ENCODE measurements around the gene GMPR2. TPM values are rescaled to one million over a fixed set of nuclear protein-coding genes. Genes with fewer than 3 reads are reported as not detected.

The GMPR2 gene
- total RNA-seq, 6 donors from 2014 or later, result 26.2 to 76.9 (median 47.2) TPM

DNA sequence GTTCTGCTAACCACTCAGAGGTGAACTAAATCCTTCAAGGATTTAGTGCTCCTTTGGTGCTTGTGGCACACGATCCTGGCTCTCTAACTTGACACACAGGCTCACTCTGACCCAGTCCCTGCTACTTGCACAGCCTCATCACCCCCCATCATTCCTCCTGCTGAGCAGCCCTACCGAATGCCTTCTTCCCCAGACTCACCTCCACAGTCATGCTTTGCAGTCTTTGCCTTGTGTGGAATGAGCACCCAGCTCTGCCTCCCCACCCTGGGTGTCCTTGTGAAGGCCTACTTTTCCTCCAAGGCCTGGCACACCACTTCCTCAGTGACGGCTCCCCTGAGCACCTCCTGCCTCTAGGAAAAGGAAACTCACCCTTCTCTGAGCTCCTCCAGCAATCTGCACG lies 17.6 kb downstream of the GMPR2 start:
- peaks cover 0 to 19% (median 9%) of the 10 kb centered on the region in 4 donors for H3K36me3 ChIP-seq
- DNase-seq (no peak), ATAC-seq (ENCODE audit: low FRiP score in 2 of 2) (no peak)
- H3K9me3 ChIP-seq, result no peaks in the 10 kb centered on the region
- WGBS, 2 donors, result 66 to 69% methylated on average over 4 of the region's 4 CpGs
- H3K27ac ChIP-seq, result no peak overlapping the region
- TF ChIP-seq POLR2A (IDR thresholded peaks at IDR 0.05) (no peak), POLR2AphosphoS5 (IDR thresholded peaks at IDR 0.05) (no peak), EP300 (IDR thresholded peaks at IDR 0.05) (no peak)
- TF ChIP-seq, protein P1, sequence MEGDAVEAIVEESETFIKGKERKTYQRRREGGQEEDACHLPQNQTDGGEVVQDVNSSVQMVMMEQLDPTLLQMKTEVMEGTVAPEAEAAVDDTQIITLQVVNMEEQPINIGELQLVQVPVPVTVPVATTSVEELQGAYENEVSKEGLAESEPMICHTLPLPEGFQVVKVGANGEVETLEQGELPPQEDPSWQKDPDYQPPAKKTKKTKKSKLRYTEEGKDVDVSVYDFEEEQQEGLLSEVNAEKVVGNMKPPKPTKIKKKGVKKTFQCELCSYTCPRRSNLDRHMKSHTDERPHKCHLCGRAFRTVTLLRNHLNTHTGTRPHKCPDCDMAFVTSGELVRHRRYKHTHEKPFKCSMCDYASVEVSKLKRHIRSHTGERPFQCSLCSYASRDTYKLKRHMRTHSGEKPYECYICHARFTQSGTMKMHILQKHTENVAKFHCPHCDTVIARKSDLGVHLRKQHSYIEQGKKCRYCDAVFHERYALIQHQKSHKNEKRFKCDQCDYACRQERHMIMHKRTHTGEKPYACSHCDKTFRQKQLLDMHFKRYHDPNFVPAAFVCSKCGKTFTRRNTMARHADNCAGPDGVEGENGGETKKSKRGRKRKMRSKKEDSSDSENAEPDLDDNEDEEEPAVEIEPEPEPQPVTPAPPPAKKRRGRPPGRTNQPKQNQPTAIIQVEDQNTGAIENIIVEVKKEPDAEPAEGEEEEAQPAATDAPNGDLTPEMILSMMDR (IDR thresholded peaks at IDR 0.05), result no peak
- no peaks in the 10 kb centered on the region for H3K27me3 ChIP-seq
- no peak overlapping the region for H3K4me3 ChIP-seq
- peaks cover 0 to 8% (median 0%) of the 10 kb centered on the region in 4 donors for H3K4me1 ChIP-seq

DNA sequence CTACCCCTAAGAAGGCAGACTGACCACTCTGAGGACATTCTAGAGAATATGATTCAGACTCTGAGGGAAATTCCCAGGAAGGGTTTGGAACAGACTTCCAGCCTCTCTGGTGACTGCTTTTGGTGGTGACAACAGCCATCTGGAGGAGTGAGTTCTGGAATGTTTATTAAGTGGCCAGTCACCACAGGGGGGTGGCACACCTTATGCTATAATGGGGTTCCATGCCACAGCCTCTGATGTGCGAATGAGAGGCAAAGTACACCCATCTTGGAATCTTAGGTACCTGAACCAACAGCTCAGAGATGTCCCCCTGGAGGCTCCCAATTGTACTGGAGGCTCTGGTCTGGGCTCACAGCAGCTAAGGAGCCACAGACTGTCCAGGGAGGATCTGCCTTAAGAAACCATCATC lies 19.2 kb downstream of the GMPR2 start:
- H3K4me3 ChIP-seq, result no peak overlapping the region
- no peak for TF ChIP-seq POLR2AphosphoS5 (IDR thresholded peaks at IDR 0.05)
- ATAC-seq (ENCODE audit: low FRiP score in 2 of 2) (no peak), DNase-seq (no peak)
- WGBS, 2 donors, result 71 to 78% methylated on average over 1 of the region's 1 CpG
- H3K36me3 ChIP-seq, result peaks cover 0 to 19% (median 9%) of the 10 kb centered on the region in 4 donors
- peaks cover 0 to 8% (median 0%) of the 10 kb centered on the region in 4 donors for H3K4me1 ChIP-seq
- H3K9me3 ChIP-seq, result no peaks in the 10 kb centered on the region
- H3K27me3 ChIP-seq, result no peaks in the 10 kb centered on the region
- peak overlapping the region in 1 of 4 donors; percentile 46 for H3K27ac ChIP-seq

DNA sequence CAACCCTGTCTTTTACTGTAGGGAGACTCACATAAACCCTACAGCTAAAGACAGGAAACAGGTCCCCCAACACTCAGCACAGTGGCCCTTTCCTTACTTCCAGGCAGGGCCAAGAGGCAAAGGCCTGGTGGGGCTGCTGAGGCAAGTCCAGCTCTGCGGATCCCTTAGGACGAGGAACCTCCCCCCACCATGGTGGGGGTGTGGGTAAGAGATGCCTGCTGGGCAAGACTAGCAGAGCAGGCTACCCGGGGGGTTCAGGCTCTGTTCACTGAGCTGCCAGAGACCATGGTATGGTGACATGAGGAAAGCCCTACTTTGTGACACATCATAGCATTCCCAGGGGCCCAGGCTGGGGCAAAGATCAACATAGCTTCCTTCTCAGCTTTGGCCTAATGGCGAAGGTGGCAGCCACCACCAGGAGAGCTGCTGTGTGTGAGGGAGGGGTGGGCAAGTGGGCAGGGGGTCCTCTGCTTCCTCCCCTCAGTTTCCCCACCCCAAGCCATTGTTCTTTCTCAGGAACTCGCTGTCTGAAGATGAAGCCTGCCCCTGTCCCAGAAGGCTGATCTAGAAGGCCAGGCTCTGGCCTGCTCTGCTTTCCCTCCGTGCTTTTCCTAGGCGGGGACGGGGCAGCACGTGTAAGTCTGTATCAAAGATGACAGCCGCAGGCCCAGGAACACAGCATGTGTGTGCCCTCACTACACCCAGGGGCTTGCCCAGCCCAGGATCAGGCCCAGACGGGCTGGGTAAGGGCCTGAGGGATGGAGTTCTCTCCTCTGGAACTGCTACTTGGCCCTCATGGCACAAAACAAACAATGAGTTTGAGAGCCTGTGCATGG lies 19.8 kb downstream of the GMPR2 start:
- WGBS, 2 donors, result 70 to 84% methylated on average over 5 to 11 of the region's 11 CpGs
- Histone ChIP-seq H3K27me3 (no peaks in the 10 kb centered on the region), H3K9me3 (no peaks in the 10 kb centered on the region), H3K27ac (peak overlapping the region in 1 of 4 donors; percentile 46), H3K4me3 (no peak overlapping the region), H3K4me1 (peaks cover 0 to 8% (median 0%) of the 10 kb centered on the region in 4 donors), H3K36me3 (peaks cover 0 to 19% (median 9%) of the 10 kb centered on the region in 4 donors)
- DNase-seq (no peak), ATAC-seq (ENCODE audit: low FRiP score in 2 of 2) (no peak)
- TF ChIP-seq EP300 (IDR thresholded peaks at IDR 0.05) (no peak), POLR2A (IDR thresholded peaks at IDR 0.05) (no peak), POLR2AphosphoS5 (IDR thresholded peaks at IDR 0.05) (no peak)
- TF ChIP-seq, protein P1 (IDR thresholded peaks at IDR 0.05), result no peak

DNA sequence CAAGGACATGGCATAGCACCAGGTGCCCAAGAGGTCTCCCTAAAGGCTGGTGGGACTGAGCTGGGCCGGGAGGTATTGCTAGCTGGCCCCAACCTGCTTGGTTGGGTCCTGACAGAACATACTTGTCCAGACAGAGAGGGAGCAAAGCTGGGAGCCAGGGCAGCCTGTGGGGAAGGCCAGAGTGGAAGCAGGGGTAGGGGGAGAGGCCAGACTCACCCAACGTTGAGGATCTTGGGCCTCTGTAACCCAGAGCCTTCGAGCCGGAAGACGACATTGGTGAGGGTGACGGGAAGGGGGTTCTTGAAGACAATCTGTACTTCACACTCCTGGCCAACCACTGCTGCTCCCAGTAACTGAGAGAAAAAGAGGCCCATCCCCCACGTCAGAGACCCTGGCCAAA lies 21.2 kb downstream of the GMPR2 start:
- no peaks in the 10 kb centered on the region for H3K9me3 ChIP-seq
- 81 to 91% methylated on average over 6 to 7 of the region's 7 CpGs for WGBS, 2 donors
- peaks cover 0 to 10% (median 5%) of the 10 kb centered on the region in 4 donors for H3K4me1 ChIP-seq
- no peak overlapping the region for H3K4me3 ChIP-seq
- H3K36me3 ChIP-seq, result peaks cover 0 to 19% (median 9%) of the 10 kb centered on the region in 4 donors
- TF ChIP-seq POLR2AphosphoS5 (IDR thresholded peaks at IDR 0.05) (no peak), EP300 (IDR thresholded peaks at IDR 0.05) (no peak), POLR2A (IDR thresholded peaks at IDR 0.05) (no peak)
- TF ChIP-seq, protein P1 (IDR thresholded peaks at IDR 0.05), result no peak
- ATAC-seq (ENCODE audit: low FRiP score in 2 of 2), result no peak
- H3K27me3 ChIP-seq, result no peaks in the 10 kb centered on the region
- H3K27ac ChIP-seq, result no peak overlapping the region
- DNase-seq, result no peak

DNA sequence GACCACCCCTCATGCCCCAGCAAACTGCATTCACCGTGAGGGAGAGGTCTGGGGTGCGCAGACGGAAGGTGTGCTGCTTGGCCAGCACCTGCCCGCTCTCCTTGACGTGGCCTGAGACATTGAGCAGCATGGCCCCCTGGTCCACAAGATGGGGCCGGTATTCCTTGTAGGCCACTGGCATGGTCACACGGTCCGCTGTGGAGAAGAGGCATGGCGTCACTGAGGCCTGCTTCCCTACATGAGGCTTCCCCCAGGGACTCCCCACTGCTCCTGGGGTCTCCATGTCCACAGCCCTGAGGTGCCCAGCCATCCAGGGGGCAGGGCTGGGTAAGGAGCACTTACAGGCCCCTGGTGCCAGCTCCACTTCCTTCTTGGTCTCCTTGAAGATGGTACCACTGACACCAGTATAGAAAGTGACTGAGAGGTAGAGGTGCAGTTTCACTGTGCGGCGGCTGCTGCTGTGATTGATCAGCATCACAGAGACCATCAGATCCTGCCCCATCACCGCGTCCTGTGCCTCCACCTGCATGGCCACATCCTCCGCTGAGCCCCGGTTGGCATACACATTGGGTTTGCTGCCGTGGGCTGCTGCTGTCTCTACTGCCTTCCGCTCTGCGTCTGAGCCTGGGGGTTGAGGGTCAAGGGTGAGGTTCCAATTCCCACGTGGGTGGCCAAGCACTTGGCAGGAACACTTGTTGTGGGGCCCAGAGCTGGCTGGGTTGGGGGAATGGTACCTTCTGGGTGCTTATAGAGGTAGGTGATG lies 22.1 kb downstream of the GMPR2 start:
- no peaks in the 10 kb centered on the region for H3K27me3 ChIP-seq
- H3K4me1 ChIP-seq, result peaks cover 0 to 19% (median 12%) of the 10 kb centered on the region in 4 donors
- DNase-seq (no peak), ATAC-seq (ENCODE audit: low FRiP score in 2 of 2) (no peak)
- TF ChIP-seq EP300 (IDR thresholded peaks at IDR 0.05) (no peak), POLR2A (IDR thresholded peaks at IDR 0.05) (no peak), POLR2AphosphoS5 (IDR thresholded peaks at IDR 0.05) (no peak)
- TF ChIP-seq, protein P1 (IDR thresholded peaks at IDR 0.05), result no peak
- peaks cover 0 to 19% (median 9%) of the 10 kb centered on the region in 4 donors for H3K36me3 ChIP-seq
- 94% methylated on average over 13 to 19 of the region's 19 CpGs for WGBS, 2 donors
- H3K9me3 ChIP-seq, result no peaks in the 10 kb centered on the region
- H3K27ac ChIP-seq, result no peak overlapping the region
- no peak overlapping the region for H3K4me3 ChIP-seq

Data from upper lobe of left lung (tissue), 6 donors.